ENCODE measurements around the gene NBPF15. TPM values are rescaled to one million over a fixed set of nuclear protein-coding genes. Genes with fewer than 3 reads are reported as not detected.

Gene NBPF15
- 15.7 to 22.7 TPM (median 20.0 TPM) in 5 replicates for total RNA-seq (2022; extraction: Qiagen RNA extraction)

GRCh38 chr1:144461136-144461759 is at the start of gene NBPF15:
TSS of gene NBPF15 (minus strand) at chr1:144461669. CDS start at chr1:144440003, 21,666 bp downstream.

Other genes with a start within 250 kb of the NBPF15 start
- gene PPIAL4E, start 88.0 kb downstream of the NBPF15 start, total RNA-seq (2022; extraction: Qiagen RNA extraction) = not detected in 5 replicates
- gene PPIAL4F, start 131.2 kb upstream of the NBPF15 start, total RNA-seq (2022; extraction: Qiagen RNA extraction) = not detected in 5 replicates

All from A549 treated with Mapracorat at 1 μM for 4 hours (cell line).